ENCODE measurements around the gene NABP2. TPM values are rescaled to one million over a fixed set of nuclear protein-coding genes. Genes with fewer than 3 reads are reported as not detected.

The NABP2 gene
- total RNA-seq, 2 experiments from 2014 or later: 62.8 to 80.6 TPM

GRCh38 chr12:56197921-56198635 lies 26.1 kb upstream of the NABP2 start:
- Mint-ChIP-seq H3K27me3 (no peaks in the 10 kb centered on the region), H3K36me3 (no peaks in the 10 kb centered on the region), H3K4me1 (peaks cover 5% of the 10 kb centered on the region), H3K4me3 (no peak overlapping the region), H3K9me3 (ENCODE audit: low read depth) (no peaks in the 10 kb centered on the region), H3K27ac (no peak overlapping the region)
- DNase-seq (no peak), ATAC-seq (no peak)
- CTCF ChIA-PET: interaction anchor here (1.1 kb wide), 1 partner anchor 8 kb away, joined by 3 read pairs; the partner anchor contains the start of gene SMARCC2

GRCh38 chr12:56198836-56199235 lies 25.3 kb upstream of the NABP2 start:
- CTCF ChIA-PET: interaction anchor here (1.1 kb wide), 1 partner anchor 9 kb away, joined by 3 read pairs; the partner anchor contains the start of gene SMARCC2
- H3K27me3 Mint-ChIP-seq: no peaks in the 10 kb centered on the region
- no peaks in the 10 kb centered on the region for H3K9me3 Mint-ChIP-seq (ENCODE audit: low read depth)
- no peaks in the 10 kb centered on the region for H3K4me1 Mint-ChIP-seq
- DNase-seq (no peak), ATAC-seq (no peak)
- H3K27ac Mint-ChIP-seq: no peak overlapping the region
- H3K36me3 Mint-ChIP-seq: no peaks in the 10 kb centered on the region
- H3K4me3 Mint-ChIP-seq: no peak overlapping the region

DNA sequence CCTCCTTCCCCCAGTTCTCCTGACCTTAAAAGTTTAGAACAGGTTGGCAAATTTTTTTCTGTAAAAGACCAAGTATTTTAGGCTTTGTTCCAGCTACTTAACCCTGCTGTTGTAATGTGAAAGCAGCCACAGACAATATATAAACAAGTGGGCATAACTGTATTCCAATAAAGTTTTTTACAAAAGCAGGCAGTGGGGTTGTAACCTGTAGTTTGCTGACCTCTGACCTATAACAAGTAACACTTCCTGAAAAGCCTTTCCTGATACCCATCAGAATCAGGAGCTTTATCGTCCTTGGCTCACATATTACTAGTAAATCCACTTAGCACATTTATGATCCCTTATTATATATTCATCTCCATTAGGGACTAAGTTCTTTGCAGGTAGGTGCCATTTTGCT lies 21.8 kb upstream of the NABP2 start:
- Mint-ChIP-seq H3K4me1 (no peaks in the 10 kb centered on the region), H3K36me3 (peaks cover 17% of the 10 kb centered on the region), H3K9me3 (ENCODE audit: low read depth) (no peaks in the 10 kb centered on the region), H3K27me3 (no peaks in the 10 kb centered on the region), H3K27ac (no peak overlapping the region), H3K4me3 (no peak overlapping the region)
- ATAC-seq (no peak), DNase-seq (no peak)
- CTCF ChIA-PET: interaction anchor here (1.4 to 2.3 kb wide), 3 partner anchors 13 to 262 kb away, joined by 4 to 14 read pairs (median 7); partner anchors contain the start of genes SMARCC2 and ZC3H10

DNA sequence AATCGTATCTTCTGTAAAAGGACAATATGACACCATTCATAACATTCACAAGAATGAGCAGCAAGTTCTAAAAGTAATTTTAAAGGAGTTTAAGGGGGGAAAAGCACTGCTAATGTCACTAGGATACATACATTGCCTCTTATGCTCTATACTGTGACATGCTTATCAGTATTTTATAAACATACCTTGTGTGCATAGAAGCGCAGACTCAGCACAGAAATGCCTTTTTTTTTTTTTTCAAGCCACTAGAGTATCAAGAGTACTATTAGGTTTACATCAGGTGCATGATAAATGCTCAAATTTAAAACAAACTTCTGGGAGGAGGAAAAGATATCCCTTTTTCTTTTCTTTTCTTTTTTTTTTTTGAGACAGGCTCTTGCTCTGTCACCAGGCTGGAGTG lies 21.3 kb upstream of the NABP2 start:
- Mint-ChIP-seq H3K27me3 (no peaks in the 10 kb centered on the region), H3K4me1 (no peaks in the 10 kb centered on the region), H3K9me3 (ENCODE audit: low read depth) (no peaks in the 10 kb centered on the region), H3K36me3 (peaks cover 22% of the 10 kb centered on the region), H3K27ac (no peak overlapping the region), H3K4me3 (no peak overlapping the region)
- CTCF ChIA-PET: interaction anchor here (1.5 to 2.3 kb wide), 2 partner anchors 14 to 85 kb away, joined by 4 to 14 read pairs; partner anchors contain the start of genes SMARCC2 and ZC3H10
- DNase-seq (no peak), ATAC-seq (no peak)

GRCh38 chr12:56204275-56204674 lies 19.9 kb upstream of the NABP2 start:
- H3K27me3 Mint-ChIP-seq: no peaks in the 10 kb centered on the region
- DNase-seq (no peak), ATAC-seq (no peak)
- H3K27ac Mint-ChIP-seq: no peak overlapping the region
- H3K4me3 Mint-ChIP-seq: no peak overlapping the region
- no peaks in the 10 kb centered on the region for H3K4me1 Mint-ChIP-seq
- peaks cover 26% of the 10 kb centered on the region for H3K36me3 Mint-ChIP-seq
- no peaks in the 10 kb centered on the region for H3K9me3 Mint-ChIP-seq (ENCODE audit: low read depth)
- CTCF ChIA-PET: interaction anchor here (1.5 kb wide), 1 partner anchor 12 kb away, joined by 4 read pairs; no protein-coding TSS in a partner anchor

DNA sequence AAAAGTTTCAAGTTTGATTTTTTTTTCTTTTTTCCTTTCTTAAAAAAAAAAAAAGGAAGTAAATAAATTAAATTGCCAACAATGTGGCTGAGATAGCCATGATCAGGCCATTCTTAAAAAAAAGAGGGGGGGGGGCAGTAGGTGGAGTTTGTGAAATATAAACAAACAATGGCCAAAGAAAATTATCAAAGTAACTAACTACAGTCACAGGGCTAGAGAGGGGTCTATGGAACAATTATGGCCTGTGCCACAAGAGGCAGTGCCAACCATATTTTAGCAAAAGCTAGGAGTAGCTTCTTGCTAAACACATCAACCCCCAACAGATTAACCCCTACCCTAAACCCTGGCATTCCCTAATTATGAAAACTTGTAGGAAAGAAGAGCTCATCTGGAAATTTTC lies 18.7 kb upstream of the NABP2 start:
- no peaks in the 10 kb centered on the region for H3K9me3 Mint-ChIP-seq (ENCODE audit: low read depth)
- no peak overlapping the region for H3K4me3 Mint-ChIP-seq
- DNase-seq: no peak
- H3K4me1 Mint-ChIP-seq: no peaks in the 10 kb centered on the region
- CTCF ChIA-PET: interaction anchor here (0.8 to 3.9 kb wide), 8 partner anchors 11 to 259 kb away, joined by 3 to 17 read pairs (median 6); partner anchors contain the start of genes ANKRD52, COQ10A and SMARCC2
- H3K27me3 Mint-ChIP-seq: no peaks in the 10 kb centered on the region
- ATAC-seq: peak; percentile 62
- H3K36me3 Mint-ChIP-seq: peaks cover 35% of the 10 kb centered on the region
- no peak overlapping the region for H3K27ac Mint-ChIP-seq

GRCh38 chr12:56206452-56207166 lies 17.5 kb upstream of the NABP2 start:
- DNase-seq (peak; percentile 63), ATAC-seq (peak; percentile 62)
- Mint-ChIP-seq H3K4me3 (no peak overlapping the region), H3K27ac (no peak overlapping the region), H3K27me3 (no peaks in the 10 kb centered on the region), H3K4me1 (no peaks in the 10 kb centered on the region), H3K36me3 (peaks cover 40% of the 10 kb centered on the region), H3K9me3 (ENCODE audit: low read depth) (no peaks in the 10 kb centered on the region)
- CTCF ChIA-PET: interaction anchor here (0.6 to 3.9 kb wide), 17 partner anchors 10 to 275 kb away, joined by 3 to 24 read pairs (median 5); partner anchors contain the start of genes ANKRD52, COQ10A, IL23A and RNF41

DNA sequence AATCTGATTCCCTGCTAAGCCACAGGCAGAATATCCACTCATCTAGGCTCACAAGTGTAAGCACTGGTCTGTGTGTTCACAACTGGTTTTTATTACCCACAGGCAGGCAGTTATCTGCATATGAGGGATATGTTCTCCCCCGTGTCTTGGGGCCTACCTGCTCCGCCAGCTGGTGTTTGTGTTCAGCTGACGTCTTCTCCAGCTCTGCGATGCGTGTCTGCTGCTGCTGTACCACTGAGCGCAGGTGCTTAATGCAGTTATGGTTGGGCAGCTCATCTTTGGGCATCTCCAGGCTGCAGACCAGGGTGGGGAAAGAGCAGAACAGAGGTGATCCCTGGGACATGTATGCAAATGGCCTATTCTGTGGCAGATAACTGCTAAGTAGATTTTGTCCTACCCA lies 16.1 kb upstream of the NABP2 start:
- H3K4me3 Mint-ChIP-seq: no peak overlapping the region
- ATAC-seq (no peak), DNase-seq (no peak)
- H3K4me1 Mint-ChIP-seq: no peaks in the 10 kb centered on the region
- peaks cover 45% of the 10 kb centered on the region for H3K36me3 Mint-ChIP-seq
- CTCF ChIA-PET: interaction anchor here (1.5 to 3.9 kb wide), 5 partner anchors 13 to 256 kb away, joined by 3 to 24 read pairs (median 16); partner anchors contain the start of genes ANKRD52, COQ10A and RNF41
- no peaks in the 10 kb centered on the region for H3K9me3 Mint-ChIP-seq (ENCODE audit: low read depth)
- H3K27me3 Mint-ChIP-seq: no peaks in the 10 kb centered on the region
- no peak overlapping the region for H3K27ac Mint-ChIP-seq

GRCh38 chr12:56212361-56212760 lies 11.8 kb upstream of the NABP2 start:
- H3K27ac Mint-ChIP-seq: no peak overlapping the region
- no peaks in the 10 kb centered on the region for H3K27me3 Mint-ChIP-seq
- CTCF ChIA-PET: interaction anchor here (1.9 kb wide), 1 partner anchor 10 kb away, joined by 7 read pairs; the partner anchor contains the start of gene RNF41

GRCh38 chr12:56213878-56214277 lies 10.3 kb upstream of the NABP2 start:
- CTCF ChIA-PET: interaction anchor here (1.5 to 1.9 kb wide), 2 partner anchors 8 to 25 kb away, joined by 3 to 7 read pairs; partner anchors contain the start of genes RNF41 and SMARCC2
- peaks cover 39% of the 10 kb centered on the region for H3K36me3 Mint-ChIP-seq
- ATAC-seq (no peak), DNase-seq (no peak)
- H3K9me3 Mint-ChIP-seq (ENCODE audit: low read depth): no peaks in the 10 kb centered on the region
- no peak overlapping the region for H3K27ac Mint-ChIP-seq
- H3K4me1 Mint-ChIP-seq: no peaks in the 10 kb centered on the region
- no peaks in the 10 kb centered on the region for H3K27me3 Mint-ChIP-seq
- no peak overlapping the region for H3K4me3 Mint-ChIP-seq

More at GRCh38 chr12:56212361-56212760, 11.8 kb upstream of the NABP2 start:
- no peaks in the 10 kb centered on the region for H3K9me3 Mint-ChIP-seq (ENCODE audit: low read depth)
- no peak overlapping the region for H3K4me3 Mint-ChIP-seq
- H3K36me3 Mint-ChIP-seq: peaks cover 46% of the 10 kb centered on the region
- no peaks in the 10 kb centered on the region for H3K4me1 Mint-ChIP-seq
- DNase-seq (no peak), ATAC-seq (no peak)

DNA sequence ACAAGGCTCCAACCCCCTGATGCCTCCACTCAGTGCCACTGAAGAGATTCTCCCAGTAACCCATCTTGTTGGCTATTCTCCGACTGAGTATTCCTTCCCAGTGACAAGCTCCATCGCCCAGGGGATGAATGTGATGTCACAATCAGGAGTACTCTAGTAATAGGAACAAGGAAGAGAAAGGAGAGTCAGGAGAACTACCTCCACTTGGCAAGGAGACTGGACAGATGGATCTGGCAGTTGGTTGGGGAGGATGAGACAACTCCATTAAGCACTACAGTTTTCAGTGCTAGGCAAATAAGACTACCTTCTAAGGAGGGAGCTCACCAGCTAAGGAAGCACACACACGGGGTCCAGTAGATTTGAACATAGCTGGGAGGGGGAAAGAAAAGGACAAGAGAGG lies 7.7 kb upstream of the NABP2 start:
- H3K27ac Mint-ChIP-seq: no peak overlapping the region
- CTCF ChIA-PET: interaction anchor here (1.4 kb wide), 1 partner anchor 42 kb away, joined by 6 read pairs; the partner anchor contains the start of gene ANKRD52

GRCh38 chr12:56219840-56220239 lies 4.3 kb upstream of the NABP2 start:
- Mint-ChIP-seq H3K4me3 (no peak overlapping the region), H3K27me3 (no peaks in the 10 kb centered on the region), H3K36me3 (peaks cover 8% of the 10 kb centered on the region), H3K27ac (no peak overlapping the region), H3K4me1 (peaks cover 29% of the 10 kb centered on the region), H3K9me3 (ENCODE audit: low read depth) (no peaks in the 10 kb centered on the region)
- DNase-seq (no peak), ATAC-seq (no peak)
- CTCF ChIA-PET: interaction anchor here (1.2 to 4.2 kb wide), 5 partner anchors 13 to 93 kb away, joined by 3 to 57 read pairs (median 24); partner anchors contain the start of genes COQ10A, ESYT1 and SMARCC2

More for the DNA sequence above, 7.7 kb upstream of the NABP2 start:
- no peaks in the 10 kb centered on the region for H3K27me3 Mint-ChIP-seq
- DNase-seq (no peak), ATAC-seq (no peak)
- H3K9me3 Mint-ChIP-seq (ENCODE audit: low read depth): no peaks in the 10 kb centered on the region
- H3K4me3 Mint-ChIP-seq: no peak overlapping the region
- H3K36me3 Mint-ChIP-seq: peaks cover 23% of the 10 kb centered on the region
- H3K4me1 Mint-ChIP-seq: peaks cover 10% of the 10 kb centered on the region

Measured in activated CD8-positive, alpha-beta memory T cell treated with anti-CD3 and anti-CD28 coated beads, Interleukin-2, amount 10 ng/mL, durations not matched to agents 7 days and 5 days (primary cell).